DMS79 (cell line): Measurements from ENCODE around the gene PTGER2.

ENCODE experiments used
- DNase-seq: peaks from one replicate; lab custom pipeline; 2025; lab: John Stamatoyannopoulos, UW

PTGER2 gene, protein sequence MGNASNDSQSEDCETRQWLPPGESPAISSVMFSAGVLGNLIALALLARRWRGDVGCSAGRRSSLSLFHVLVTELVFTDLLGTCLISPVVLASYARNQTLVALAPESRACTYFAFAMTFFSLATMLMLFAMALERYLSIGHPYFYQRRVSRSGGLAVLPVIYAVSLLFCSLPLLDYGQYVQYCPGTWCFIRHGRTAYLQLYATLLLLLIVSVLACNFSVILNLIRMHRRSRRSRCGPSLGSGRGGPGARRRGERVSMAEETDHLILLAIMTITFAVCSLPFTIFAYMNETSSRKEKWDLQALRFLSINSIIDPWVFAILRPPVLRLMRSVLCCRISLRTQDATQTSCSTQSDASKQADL

DNA sequence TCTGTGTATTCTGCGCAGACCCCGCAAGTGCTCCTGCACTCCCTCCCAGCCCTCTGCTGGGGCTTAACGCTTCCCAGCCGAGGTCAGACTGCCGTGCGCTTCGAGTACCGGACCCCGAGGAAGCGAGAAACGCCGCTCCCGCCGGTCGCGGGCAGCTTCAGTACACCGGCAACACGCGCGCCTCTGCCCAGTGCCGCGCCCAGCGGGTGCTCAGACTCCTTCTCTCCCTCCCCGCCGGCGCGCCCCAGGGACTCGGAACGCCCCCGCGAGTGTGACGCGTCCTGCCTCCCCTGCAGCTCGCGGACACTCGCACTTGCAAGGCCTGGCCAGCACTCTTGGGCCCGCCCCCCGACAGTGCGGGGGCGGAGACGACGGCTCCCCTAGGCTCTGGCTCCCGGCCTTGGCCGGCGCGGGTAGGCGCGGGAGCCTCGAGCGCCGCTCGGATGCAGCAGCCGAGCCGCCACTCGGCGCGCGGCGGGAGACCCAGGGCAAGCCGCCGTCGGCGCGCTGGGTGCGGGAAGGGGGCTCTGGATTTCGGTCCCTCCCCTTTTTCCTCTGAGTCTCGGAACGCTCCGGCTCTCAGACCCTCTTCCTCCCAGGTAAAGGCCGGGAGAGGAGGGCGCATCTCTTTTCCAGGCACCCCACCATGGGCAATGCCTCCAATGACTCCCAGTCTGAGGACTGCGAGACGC, at the start of gene PTGER2:
Gene PTGER2 (plus strand): TSS at position 410 of the 692 bp plus-strand sequence. CDS start 237 bp downstream, at position 647.
- DNase-seq = peak; percentile 38

DNA sequence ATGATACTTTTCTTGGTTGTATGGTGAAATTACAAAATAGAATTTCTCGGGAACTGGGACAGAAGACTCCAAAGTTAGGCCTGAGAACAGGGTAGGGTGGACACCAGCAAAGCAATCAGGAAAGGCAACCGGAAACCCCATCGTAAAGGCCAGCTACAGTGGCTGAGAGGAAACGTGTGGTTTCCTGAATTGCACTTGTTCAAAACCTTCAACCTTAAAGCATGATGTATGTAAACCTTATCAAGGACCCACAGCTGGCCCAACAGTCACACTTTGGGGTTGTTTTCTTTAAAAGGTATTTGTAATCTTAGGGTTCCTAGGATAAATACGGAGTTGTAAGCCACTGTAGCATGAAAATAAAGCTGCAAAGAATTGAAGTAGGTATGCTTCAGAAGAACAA, 48.9 kb upstream of the PTGER2 start:
- no peak for DNase-seq

DNA sequence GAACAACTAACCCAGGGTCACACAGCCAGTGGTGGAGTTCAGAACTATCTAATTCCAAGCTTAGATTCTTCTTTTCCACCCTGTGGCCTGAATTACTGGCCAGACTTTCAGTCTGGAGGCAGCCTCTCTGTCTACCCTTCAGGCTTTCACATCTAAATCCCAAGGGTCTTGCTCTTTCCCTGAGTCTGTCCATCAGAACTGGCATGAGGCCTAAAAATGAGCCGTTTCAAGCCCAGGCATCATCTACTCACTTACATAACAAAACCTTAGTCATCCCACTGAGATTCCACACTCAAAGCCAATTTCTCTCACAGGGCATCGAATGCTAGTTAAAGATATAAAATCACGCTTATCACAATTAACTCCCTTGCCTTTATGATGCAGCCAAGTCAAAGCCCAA, 47.9 kb upstream of the PTGER2 start:
- no peak for DNase-seq

DNA sequence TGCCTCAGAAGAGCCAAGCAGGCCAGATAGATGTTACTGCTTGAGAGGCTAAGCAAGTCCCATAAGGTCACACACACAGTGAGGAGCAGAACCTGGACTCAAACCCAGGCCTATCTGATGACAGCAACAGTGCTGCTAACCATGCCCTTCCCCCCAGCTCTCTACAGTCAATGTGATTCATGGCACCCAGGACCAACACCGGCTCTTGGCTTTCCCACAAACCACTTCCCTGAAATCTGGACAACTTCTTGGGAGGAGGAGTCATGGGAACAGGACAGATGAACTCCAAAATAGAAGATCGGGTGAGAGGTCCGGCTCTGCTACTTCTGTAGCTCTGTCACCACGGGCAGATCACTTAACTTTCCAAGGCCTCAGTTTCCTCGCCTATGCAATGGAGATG, 47.3 kb upstream of the PTGER2 start:
- DNase-seq = no peak

DNA sequence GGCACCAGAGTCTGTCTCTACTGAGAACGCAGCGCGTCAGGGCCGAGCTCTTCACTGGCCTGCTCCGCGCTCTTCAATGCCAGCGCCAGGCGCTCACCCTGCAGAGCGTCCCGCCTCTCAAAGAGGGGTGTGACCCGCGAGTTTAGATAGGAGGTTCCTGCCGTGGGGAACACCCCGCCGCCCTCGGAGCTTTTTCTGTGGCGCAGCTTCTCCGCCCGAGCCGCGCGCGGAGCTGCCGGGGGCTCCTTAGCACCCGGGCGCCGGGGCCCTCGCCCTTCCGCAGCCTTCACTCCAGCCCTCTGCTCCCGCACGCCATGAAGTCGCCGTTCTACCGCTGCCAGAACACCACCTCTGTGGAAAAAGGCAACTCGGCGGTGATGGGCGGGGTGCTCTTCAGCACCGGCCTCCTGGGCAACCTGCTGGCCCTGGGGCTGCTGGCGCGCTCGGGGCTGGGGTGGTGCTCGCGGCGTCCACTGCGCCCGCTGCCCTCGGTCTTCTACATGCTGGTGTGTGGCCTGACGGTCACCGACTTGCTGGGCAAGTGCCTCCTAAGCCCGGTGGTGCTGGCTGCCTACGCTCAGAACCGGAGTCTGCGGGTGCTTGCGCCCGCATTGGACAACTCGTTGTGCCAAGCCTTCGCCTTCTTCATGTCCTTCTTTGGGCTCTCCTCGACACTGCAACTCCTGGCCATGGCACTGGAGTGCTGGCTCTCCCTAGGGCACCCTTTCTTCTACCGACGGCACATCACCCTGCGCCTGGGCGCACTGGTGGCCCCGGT, 46.4 kb upstream of the PTGER2 start, which contains the start of gene PTGDR:
Gene PTGDR (plus strand): TSS at position 198 of the 778 bp plus-strand sequence. CDS start 117 bp downstream, at position 315.
- DNase-seq = peak; percentile 53

DNA sequence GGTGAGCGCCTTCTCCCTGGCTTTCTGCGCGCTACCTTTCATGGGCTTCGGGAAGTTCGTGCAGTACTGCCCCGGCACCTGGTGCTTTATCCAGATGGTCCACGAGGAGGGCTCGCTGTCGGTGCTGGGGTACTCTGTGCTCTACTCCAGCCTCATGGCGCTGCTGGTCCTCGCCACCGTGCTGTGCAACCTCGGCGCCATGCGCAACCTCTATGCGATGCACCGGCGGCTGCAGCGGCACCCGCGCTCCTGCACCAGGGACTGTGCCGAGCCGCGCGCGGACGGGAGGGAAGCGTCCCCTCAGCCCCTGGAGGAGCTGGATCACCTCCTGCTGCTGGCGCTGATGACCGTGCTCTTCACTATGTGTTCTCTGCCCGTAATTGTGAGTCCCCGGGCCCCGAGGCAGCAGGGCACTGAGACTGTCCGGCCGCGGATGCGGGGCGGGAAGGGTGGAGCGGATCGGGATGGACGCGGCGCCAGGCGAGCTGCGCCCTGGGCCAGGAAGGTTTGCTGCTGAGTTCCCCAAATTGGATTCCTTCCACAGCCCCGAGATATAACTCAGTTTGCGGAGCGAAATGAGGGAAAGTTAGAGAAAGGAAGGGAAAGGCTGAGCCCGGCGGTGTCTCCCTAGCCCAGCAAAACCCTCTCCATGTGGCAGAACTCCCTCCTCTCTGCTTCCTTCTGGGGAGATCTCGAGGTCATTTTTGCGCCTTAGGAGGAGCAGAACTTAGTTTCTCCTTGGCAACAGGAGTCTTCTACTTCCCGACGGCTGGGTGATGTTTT, 45.6 kb upstream of the PTGER2 start:
- no peak for DNase-seq

DNA sequence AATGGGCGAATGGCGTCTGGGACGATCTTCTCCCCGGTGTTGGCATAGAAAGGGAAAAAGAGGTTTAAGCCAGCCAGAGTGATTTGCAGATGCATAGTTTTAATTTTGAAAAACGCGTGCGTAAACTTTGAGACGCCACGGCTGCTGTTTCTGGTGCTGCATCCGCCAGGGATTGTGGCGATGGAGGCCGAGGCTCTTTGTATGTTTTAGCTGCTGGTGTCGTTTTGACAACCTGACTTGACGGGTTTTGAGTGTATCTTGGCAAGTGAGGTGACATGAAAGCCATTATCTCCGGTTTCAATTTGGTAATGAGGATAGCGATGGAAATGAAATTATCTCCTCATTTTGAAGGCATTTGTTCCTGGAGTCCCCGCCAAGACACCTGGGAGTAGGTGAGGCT, 45.0 kb upstream of the PTGER2 start:
- no peak for DNase-seq

DNA sequence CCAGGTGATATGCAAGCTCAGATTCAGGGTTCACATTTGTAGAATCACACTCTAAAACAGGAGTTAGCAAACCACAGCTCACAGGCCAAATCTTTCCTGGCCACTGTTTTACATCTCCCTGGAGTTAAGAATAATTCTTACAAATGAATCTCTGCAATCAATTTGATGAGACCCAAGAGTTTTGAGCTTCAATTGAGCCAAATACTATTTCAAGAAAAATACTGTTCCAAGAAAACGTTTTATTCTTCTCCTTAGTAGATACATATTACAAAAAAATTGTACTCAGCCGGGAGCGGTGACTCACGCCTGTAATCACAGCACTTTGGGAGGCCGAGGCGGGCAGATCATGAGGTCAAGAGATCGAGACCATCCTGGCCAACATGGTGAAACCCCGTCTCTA, 44.1 kb upstream of the PTGER2 start:
- no peak for DNase-seq

DNA sequence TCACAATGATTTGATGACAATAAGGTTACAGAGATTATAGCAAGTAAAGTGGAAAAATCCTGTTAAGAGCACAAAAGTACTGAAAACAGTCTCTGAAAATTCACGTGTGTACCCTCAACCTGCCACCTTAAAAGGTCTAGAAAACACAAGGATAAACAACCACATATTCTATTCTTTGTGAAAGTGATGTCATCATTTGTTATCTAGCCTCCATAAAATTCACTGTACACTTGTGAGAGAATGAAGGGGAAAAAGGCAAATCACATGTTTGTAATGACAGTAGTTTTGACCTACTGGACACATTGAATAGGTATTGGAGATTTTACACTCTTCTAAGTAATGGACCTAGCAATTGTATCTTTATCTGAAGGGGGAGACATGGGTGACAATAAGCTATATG, 42.6 kb upstream of the PTGER2 start:
- no peak for DNase-seq

DNA sequence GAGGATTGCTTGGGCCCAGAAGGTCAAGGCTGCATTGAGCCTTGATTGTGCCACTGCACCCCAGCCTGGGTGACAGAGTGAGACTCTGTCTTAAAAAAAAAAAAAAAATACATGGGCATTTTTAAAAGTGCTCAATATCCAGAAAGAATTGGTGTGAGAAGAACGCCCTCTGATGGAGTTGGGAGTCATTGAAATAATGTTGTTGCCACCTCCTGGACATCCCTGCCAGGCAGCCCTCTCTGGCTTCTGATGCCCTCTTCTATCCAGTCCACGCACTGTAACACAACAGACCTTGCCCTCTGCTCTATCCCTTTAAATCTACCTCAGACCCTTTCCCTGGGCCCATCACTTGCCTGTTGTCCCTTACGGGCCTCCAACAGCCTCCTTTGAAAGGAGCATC, 41.7 kb upstream of the PTGER2 start:
- no peak for DNase-seq

DNA sequence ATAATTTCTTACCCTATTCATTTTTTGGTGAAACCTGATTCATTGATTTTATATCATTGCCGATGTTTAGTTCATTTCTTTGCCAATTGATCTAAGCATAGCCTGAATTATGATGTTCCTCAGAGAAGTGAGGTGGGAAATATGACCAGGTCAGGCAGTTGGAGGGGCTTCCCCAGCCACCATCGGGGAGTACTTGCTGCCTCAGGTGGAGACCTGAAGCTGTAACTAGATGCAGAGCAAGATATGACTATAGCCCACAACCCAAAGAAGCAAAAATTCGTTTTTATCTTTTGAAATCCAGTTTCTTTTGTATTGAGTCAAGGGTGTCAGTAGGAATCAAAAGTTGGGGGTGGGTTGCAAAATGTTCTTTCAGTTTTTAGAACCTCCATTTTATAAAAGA, 38.7 kb upstream of the PTGER2 start:
- DNase-seq = no peak

DNA sequence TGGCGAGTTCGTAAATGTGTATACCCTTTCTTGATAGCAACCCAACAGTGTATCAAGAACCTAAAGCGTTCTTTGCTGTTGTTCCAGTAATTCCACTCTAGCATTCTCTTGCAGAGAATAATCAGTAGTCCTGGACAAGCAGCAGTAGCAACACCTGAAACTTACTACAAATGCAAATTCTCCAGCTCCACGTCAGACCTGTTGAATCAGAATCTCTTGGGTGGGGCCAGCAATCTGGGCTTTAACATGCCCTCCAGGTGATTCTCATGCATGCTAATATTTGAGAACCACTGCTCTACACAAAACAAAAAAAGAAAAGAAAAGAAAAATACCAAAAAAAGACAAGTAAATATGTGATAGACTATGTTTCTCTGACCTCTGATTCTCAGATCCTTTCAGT, 36.6 kb upstream of the PTGER2 start:
- DNase-seq = no peak

DNA sequence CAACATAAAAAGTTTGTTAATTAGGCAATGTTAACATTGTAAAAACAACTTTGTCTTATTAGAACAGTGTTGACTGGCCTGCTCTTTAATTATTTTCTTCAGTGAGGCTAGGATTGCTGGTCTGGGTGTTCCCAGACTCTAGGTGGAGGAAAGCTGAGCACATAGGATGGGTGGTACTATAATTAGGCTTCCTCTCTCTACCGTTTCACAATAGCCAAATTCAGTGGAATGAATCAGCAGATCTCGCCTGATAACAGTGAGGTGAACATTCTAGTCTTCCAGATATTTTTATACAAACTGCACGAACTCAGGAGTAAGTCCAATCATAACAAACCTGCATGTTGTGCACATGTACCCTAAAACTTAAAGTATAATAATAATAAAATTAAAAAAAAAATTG, 34.7 kb upstream of the PTGER2 start:
- no peak for DNase-seq

DNA sequence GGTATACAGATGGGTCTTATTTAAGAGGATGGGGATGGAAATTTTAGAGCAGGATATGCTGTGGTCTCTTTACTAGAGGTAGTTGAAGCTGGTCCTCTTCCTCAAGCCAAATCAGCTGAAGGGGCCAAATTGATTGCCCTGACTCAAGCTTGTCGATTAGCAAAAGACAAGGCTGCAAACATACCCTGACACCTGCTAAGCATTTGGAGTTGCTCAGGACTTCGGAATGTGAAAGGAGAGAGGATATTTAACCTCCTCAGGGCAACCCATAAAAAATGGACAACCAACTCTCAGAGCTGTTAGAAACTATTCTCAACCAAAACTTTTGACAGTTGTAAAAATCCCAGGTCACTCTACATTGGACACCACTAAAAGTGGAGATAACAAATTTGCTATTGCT, 31.0 kb upstream of the PTGER2 start:
- no peak for DNase-seq

DNA sequence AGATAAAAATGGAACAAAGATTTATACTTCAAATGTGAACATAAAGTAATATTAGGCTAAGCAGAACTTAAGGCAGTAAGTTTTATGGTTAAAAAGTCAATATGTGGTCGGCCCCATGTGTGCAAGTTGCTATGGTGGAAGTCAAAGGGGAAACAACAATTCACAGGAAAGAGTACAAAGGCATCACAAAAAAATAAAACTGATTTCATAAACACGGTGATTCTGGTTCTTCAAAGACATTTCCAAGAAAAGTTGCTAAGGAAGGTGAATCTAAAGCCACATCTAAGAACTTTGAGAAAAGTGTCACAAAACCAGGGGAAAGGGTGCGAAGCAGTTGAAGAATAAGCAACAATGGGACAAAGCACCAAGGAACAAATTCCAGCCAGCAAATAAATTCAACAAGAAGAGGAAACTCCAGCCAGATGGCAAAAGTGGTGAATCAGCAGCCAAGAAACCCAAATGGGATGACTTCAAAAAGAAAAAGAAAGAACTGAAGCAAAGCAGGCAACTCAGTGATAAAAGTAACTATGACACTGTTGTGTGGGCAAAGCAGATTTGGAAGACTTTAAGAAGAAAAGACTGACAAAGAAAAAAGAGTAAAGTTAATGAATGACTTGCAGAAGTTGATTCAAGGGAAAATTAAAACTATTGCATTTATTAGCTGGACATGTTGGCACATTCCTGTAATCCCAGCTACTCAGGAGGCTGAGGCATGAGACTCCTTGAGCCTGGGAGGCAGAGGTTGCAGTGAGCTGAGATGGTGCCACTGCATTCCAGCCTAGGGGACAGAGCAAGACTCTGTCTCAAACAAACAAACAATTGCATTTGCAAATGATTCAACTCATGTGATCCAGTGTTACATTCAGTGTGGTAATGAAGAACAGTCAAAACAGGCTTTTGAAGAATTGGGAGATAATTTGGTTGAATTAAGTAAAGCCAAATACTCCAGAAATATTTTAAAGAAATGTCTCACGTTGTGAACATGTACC, 27.2 kb upstream of the PTGER2 start:
- no peak for DNase-seq

DNA sequence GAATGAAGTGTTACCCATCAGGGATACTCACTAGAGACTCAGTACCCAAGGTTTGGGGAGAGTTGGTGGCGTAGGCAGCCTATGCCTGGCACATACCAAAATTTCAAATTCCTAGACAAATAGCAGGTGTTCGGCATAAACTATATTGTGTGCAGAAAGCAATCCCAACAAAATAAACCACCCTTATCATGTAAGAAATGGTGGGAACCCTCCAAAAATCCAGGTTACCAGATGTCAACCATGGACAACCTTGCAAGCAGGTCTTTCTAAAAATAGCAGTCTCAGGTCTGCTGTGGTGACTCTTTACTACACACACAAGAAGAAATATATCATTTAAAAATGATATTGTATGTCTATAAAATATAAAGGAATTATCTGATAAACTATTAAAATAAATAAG, 17.7 kb upstream of the PTGER2 start:
- DNase-seq = no peak

DNA sequence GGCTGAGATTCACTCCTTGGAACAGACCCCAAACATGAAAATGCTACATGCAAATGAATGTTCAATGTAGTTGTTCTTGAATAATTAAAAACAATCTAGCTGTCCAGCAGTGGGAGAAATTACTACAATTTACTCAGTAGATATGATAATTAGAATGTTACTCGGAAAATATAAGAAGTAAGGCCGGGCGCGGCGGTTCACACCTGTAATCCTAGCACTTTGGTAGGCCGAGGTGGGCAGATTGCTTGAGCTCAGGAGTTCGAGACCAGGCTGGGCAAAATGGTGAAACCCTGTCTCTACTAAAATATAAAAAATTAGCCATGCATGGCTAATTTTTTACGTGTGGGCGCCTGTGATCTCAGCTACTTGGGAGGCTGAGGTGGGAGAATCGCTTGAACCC, 15.3 kb upstream of the PTGER2 start:
- DNase-seq = no peak

DNA sequence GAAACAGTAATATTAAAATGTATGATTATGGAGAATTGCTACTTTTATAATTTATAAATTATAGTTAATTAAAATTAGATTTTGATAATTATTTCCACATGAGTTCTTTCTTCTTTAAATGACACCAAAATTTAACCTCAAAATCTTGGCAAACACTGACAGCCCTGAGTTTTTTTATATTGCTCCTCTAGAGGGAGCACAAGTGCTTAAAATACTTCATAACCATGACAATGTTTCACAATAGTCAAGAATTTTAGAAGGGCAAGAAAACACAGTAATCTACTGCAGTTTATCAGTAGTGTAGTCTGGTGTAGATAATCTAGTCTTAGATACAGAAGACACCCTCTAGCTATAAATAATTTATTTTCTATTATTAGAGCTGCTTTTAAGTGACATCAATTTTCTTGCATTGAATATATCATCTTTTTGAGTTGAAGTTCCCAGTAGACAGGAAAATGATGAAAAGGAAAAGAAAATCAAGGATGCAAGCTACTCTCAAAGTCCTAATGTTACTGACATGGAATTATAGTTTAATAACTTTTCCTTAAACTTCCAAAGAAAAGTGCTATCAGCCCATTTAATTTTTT, 14.3 kb upstream of the PTGER2 start:
- DNase-seq = peak; percentile 28

DNA sequence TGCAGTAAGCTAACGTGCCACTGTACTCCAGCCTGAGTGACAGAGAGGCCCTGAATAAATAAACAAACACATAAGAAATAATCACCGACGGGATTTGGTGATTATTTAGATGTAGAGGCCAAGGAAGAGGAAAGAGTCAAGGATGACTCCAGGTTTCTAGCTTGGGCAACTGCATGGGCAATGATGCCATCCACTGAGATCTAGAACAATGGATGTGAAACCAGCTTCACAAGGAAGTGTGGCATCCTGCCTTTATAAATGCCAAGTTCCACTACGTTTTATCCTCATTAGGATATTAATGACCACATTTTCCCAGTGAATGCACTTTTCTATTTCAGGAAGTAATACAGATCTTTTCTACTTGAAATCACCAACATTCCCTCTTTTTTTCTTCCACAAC, 10.9 kb upstream of the PTGER2 start:
- DNase-seq = no peak

DNA sequence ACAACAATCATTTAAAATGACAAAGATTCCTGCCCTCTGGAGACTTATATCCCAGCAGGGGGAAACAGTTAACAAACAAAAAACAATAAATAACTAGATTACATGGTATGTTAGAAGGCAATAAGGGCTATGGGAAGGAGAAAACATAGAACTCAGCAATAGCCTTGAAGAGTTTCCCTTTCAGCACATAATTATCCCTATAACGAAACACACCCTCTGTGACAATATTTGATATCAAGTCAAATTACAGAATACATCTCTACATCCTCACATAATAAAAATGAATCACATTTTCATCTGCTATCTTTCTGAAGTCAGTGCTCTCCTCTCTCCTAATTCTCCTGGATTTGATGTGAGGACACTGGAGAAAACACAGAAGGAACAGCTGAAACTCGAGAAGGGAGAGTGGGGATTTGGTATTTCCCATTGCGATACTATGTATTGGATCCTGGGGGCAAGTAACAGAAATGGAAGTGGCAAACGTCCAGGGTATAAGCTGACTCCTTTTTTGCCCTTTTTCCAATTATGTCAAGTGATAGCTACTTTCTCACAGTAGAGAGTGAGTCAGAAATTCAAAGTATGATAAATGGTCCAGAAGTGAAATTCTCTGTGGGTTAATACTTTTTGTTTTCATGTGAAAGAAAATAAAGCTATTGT, 9.7 kb upstream of the PTGER2 start:
- no peak for DNase-seq
